ENCODE data around the gene ZSCAN1.

DNA sequence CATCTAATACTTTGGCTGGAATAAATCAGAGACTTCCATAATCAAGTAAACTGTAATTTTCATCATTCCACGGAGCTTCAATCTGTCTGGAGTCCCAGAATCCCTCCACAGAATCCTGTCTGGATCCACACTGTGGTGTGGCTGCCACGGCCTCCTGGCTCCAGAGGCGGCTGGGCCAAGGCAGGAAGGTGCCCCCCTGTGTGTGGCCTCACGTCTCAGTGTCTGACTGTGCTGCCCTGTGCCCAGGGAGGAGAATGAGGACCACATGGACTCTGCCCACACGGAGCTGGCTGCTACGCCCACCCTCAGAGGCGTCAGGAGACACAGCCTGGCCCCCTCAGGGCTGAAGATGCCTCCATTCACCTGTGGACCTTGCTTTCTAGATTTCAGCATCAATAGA, 13.0 kb downstream of the ZSCAN1 start:
- TF ChIP-seq FOXK2 (IDR thresholded peaks at IDR 0.05) (no peak), BHLHE40 (IDR thresholded peaks at IDR 0.05; ENCODE audit: borderline replicate concordance) (no peak), SUZ12 (IDR thresholded peaks at IDR 0.05) (no peak), ELF4 (IDR thresholded peaks at IDR 0.05) (no peak), TARDBP (IDR thresholded peaks at IDR 0.05) (no peak), HDGF (IDR thresholded peaks at IDR 0.05; ENCODE audit: borderline replicate concordance) (no peak), FOXA1 (IDR thresholded peaks at IDR 0.05) (no peak), ZNF384 (IDR thresholded peaks at IDR 0.05) (no peak), SP1 (IDR thresholded peaks at IDR 0.05) (no peak)
